Keratinocyte (primary cell): ENCODE results near the gene TFF3. TPM values are rescaled to one million over a fixed set of nuclear protein-coding genes. Genes with fewer than 3 reads are reported as not detected.

ENCODE experiments used
- DNase-seq: peaks from one replicate; pipeline ENCODE4 v3.0.0-alpha.2; 2011; ENCODE audit warnings: low read depth, missing footprints, low spot score
- FAIRE-seq: peaks from 2 replicates; lab custom pipeline; 2011; peaks lifted over from hg19 to GRCh38; lab: Jason Lieb, UNC
- H2AFZ ChIP-seq: 2 replicates; pipeline ENCODE4 v1.6.0; 2012; ENCODE audit warnings: low read length, control low read depth, inconsistent platforms; ENCODE audit not compliant: control insufficient read depth
- H3K27ac ChIP-seq: 2 replicates; pipeline ENCODE4 v1.5.1; 2011; ENCODE audit warnings: low read length; ENCODE audit not compliant: control insufficient read depth, insufficient read depth
- H3K27me3 ChIP-seq: 3 replicates; pipeline ENCODE4 v1.6.0; 2011; ENCODE audit warnings: low read length; ENCODE audit not compliant: control insufficient read depth, insufficient read depth; ENCODE audit errors: extremely low read depth
- H3K36me3 ChIP-seq, 2 experiments: 2 replicates in 1 of 2; 3 replicates in 1 of 2; pipeline ENCODE4 v1.5.1; 2011; ENCODE audit warnings: low read length in 2 of 2, mild to moderate bottlenecking in 1 of 2; ENCODE audit not compliant: control insufficient read depth in 2 of 2, insufficient read depth in 2 of 2; ENCODE audit errors: extremely low read depth in 1 of 2
- H3K4me1 ChIP-seq: 3 replicates; pipeline ENCODE4 v1.5.1; 2011; ENCODE audit warnings: low read length; ENCODE audit not compliant: control insufficient read depth, insufficient read depth; ENCODE audit errors: extremely low read depth
- H3K4me2 ChIP-seq: 3 replicates; pipeline ENCODE4 v1.6.0; 2011; ENCODE audit warnings: low read depth, low read length; ENCODE audit not compliant: control insufficient read depth, insufficient read depth; ENCODE audit errors: extremely low read depth
- H3K4me3 ChIP-seq, 3 experiments: fragments of 200-600 bp in 1 of 3; sonication (generic) in 1 of 3; 2 replicates in 2 of 3; 3 replicates in 1 of 3; pipeline ENCODE4 v1.5.1; 2011 to 2016; ENCODE audit warnings: low read length in 3 of 3, mild to moderate bottlenecking in 3 of 3, control low read depth in 2 of 3, inconsistent platforms in 1 of 3, low read depth in 1 of 3, mixed read lengths in 1 of 3, mixed run types in 1 of 3, moderate library complexity in 1 of 3; ENCODE audit not compliant: control insufficient read depth in 2 of 3, insufficient read depth in 2 of 3; ENCODE audit errors: extremely low read depth in 1 of 3
- H3K79me2 ChIP-seq: 2 replicates; pipeline ENCODE4 v1.6.0; 2012; ENCODE audit warnings: low read length; ENCODE audit not compliant: control insufficient read depth, insufficient read depth
- H3K9ac ChIP-seq: 3 replicates; pipeline ENCODE4 v1.6.0; 2011; ENCODE audit warnings: low read length; ENCODE audit not compliant: control insufficient read depth, insufficient read depth; ENCODE audit errors: extremely low read depth
- H3K9me1 ChIP-seq: 3 replicates; pipeline ENCODE4 v1.6.0; 2011; ENCODE audit warnings: low read length; ENCODE audit not compliant: control insufficient read depth, insufficient read depth; ENCODE audit errors: extremely low read depth
- H3K9me3 ChIP-seq: 2 replicates; pipeline ENCODE4 v1.5.1; 2012; ENCODE audit warnings: low read depth, low read length; ENCODE audit not compliant: control insufficient read depth
- H4K20me1 ChIP-seq: 3 replicates; pipeline ENCODE4 v1.6.0; 2011; ENCODE audit warnings: low read length; ENCODE audit not compliant: control insufficient read depth, insufficient read depth; ENCODE audit errors: extremely low read depth
- CTCF ChIP-seq, 3 experiments: IDR thresholded peaks in 1 of 3; conservative IDR thresholded peaks in 1 of 3; optimal IDR thresholded peaks in 1 of 3; 2 replicates in 2 of 3; 3 replicates in 1 of 3; pipeline versions ENCODE3 to v1.5.1; 2011; ENCODE audit warnings: low read length in 3 of 3, mild to moderate bottlenecking in 3 of 3, moderate library complexity in 2 of 3, control low read depth in 1 of 3, inconsistent platforms in 1 of 3; ENCODE audit not compliant: insufficient read depth in 2 of 3; ENCODE audit errors: extremely low read depth in 1 of 3
- EZH2 ChIP-seq: IDR thresholded peaks from one replicate; pipeline ENCODE4 v1.6.1; 2012; ENCODE audit warnings: inconsistent platforms, mild to moderate bottlenecking, low read length, moderate library complexity
- dilution Hi-C: fragments of 300-500 bp; cut with MboI; formaldehyde crosslinking; loops from one replicate; pipeline ENCODE4 v1.7.0; 2020; ENCODE audit warnings: low sequenced_read_pairs; ENCODE audit not compliant: extremely low pct_ligation_motif_present
- polyA plus RNA-seq, 5 experiments: library from polyadenylated mRNA; depleted of rRNA in 3 of 5; stranded (reverse) in 3 of 5; stranded (forward) in 1 of 5; unstranded in 1 of 5; fragments of >200 nt; gene quantifications; 1 replicate in 1 of 5; 2 replicates in 3 of 5; 3 replicates in 1 of 5; pipeline versions ENCODE4 v1.2.1 to v1.2.3, GENCODE V29; 2011 to 2012; ENCODE audit warnings: missing spikeins in 2 of 5, low read depth in 1 of 5, low replicate concordance in 1 of 5

TFF3 gene
- polyA plus RNA-seq, 1 donor (not counting 4 experiments of a cell fraction or from before 2014, with no cell fraction given), result not detected

- H3K4me1 ChIP-seq, result no peaks in the 10 kb centered on the region
- dilution Hi-C loops, result no loop called here
- no peaks in the 10 kb centered on the region for H3K9me1 ChIP-seq
- H3K27ac ChIP-seq, result no peak overlapping the region
- H4K20me1 ChIP-seq, result no peaks in the 10 kb centered on the region
- peaks cover 3% of the 10 kb centered on the region for H3K9me3 ChIP-seq
- no peak overlapping the region for H3K4me2 ChIP-seq
- no peak overlapping the region for H3K9ac ChIP-seq
- no peak overlapping the region for H3K4me3 ChIP-seq
- no peaks in the 10 kb centered on the region for H3K79me2 ChIP-seq
- no peak for TF ChIP-seq EZH2
- no peak for TF ChIP-seq CTCF (optimal IDR thresholded peaks at IDR 0.05 in 1 of 3, IDR thresholded peaks at IDR 0.05 in 1 of 3, conservative IDR thresholded peaks at IDR 0.05 in 1 of 3; ENCODE audit: extremely low read depth in 1 of 3, insufficient read depth in 2 of 3, low read length in 3 of 3)
- H3K36me3 ChIP-seq, result no peaks in the 10 kb centered on the region
- no peaks in the 10 kb centered on the region for H3K27me3 ChIP-seq
- H2AFZ ChIP-seq, result no peak overlapping the region
- FAIRE-seq (no peak), DNase-seq (no peak)
These were observed 40.8 kb upstream of the TFF3 start for GRCh38 chr21:42356046-42356445.

- H3K36me3 ChIP-seq, result no peaks in the 10 kb centered on the region
- dilution Hi-C loops, result no loop called here
- no peak overlapping the region for H2AFZ ChIP-seq
- no peak for TF ChIP-seq EZH2
- TF ChIP-seq CTCF (optimal IDR thresholded peaks at IDR 0.05 in 1 of 3, IDR thresholded peaks at IDR 0.05 in 1 of 3, conservative IDR thresholded peaks at IDR 0.05 in 1 of 3; ENCODE audit: extremely low read depth in 1 of 3, insufficient read depth in 2 of 3, low read length in 3 of 3), result no peak
- H3K27ac ChIP-seq, result no peak overlapping the region
- FAIRE-seq (no peak), DNase-seq (no peak)
- H3K4me1 ChIP-seq, result no peaks in the 10 kb centered on the region
- no peak overlapping the region for H3K9ac ChIP-seq
- no peaks in the 10 kb centered on the region for H3K79me2 ChIP-seq
- H3K4me2 ChIP-seq, result no peak overlapping the region
- no peaks in the 10 kb centered on the region for H3K9me1 ChIP-seq
- no peak overlapping the region for H3K4me3 ChIP-seq
- H4K20me1 ChIP-seq, result no peaks in the 10 kb centered on the region
- no peaks in the 10 kb centered on the region for H3K27me3 ChIP-seq
- H3K9me3 ChIP-seq, result peaks cover 3% of the 10 kb centered on the region
These were observed 38.4 kb upstream of the TFF3 start for GRCh38 chr21:42353623-42354022.
